ENCODE results near the gene FGR. TPM values are rescaled to one million over a fixed set of nuclear protein-coding genes. Genes with fewer than 3 reads are reported as not detected.
A peak's percentile ranks its signal among the peaks of the same experiment; 100 is the strongest.

Gene FGR
- total RNA-seq, 2 experiments from 2014 or later = 0.30 to 1.8 TPM

DNA sequence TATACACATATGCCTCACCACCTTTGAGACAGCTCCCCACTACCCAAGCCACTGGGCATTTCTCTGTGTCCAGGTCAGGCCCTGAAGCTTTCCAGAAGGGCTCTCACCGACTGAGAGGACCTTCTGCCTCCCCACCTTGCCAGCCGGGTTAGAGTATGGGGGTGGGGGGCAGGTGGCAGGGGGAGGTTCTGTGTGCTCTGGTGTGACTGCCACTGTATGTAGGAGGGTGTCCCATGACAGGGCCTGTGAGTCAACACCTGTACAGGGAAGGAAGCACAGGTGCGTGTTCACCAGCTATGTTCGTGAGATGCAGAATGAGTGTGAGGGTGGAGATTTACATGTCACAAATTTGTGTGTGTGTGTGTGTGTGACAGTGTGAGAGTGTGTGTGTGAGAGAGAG lies 38.0 kb downstream of the FGR start:
- no peak for DNase-seq
- H3K36me3 Mint-ChIP-seq = no peaks in the 10 kb centered on the region
- H3K4me1 Mint-ChIP-seq = peaks cover 26% of the 10 kb centered on the region
- no peak overlapping the region for H3K4me3 Mint-ChIP-seq
- ATAC-seq = no peak
- no peaks in the 10 kb centered on the region for H3K9me3 Mint-ChIP-seq (ENCODE audit: low read depth)
- no peak overlapping the region for H3K27ac Mint-ChIP-seq
- CTCF ChIA-PET = interaction anchor here (0.6 to 6.3 kb wide), 2 partner anchors 9 to 39 kb away, joined by 3 to 48 read pairs; no protein-coding TSS in a partner anchor
- H3K27me3 Mint-ChIP-seq = no peaks in the 10 kb centered on the region

DNA sequence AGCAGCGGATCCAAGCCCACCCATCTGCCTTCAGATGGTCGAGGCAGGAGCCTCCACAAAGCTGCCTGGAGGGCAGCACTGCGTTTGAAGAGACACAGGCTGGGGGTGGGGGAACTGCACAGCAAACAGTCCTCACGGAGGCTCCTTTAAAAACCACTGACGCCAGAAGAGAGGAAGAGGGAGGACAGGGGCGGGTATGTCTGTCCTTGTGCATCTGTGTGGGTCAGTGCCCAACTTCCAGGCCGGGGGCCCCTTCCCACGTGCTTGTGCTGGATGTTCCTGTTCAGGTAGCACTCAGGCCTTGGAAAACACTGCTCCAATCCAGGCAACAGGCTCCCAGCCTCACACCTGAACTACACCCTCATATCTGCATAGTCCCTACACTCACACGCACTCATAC lies 38.7 kb downstream of the FGR start:
- DNase-seq (no peak), ATAC-seq (no peak)
- Mint-ChIP-seq H3K36me3 (no peaks in the 10 kb centered on the region), H3K27ac (no peak overlapping the region), H3K4me3 (no peak overlapping the region), H3K9me3 (ENCODE audit: low read depth) (no peaks in the 10 kb centered on the region), H3K27me3 (no peaks in the 10 kb centered on the region), H3K4me1 (peaks cover 23% of the 10 kb centered on the region)
- CTCF ChIA-PET = interaction anchor here (1.9 to 2.1 kb wide), 3 partner anchors 8 to 73 kb away, joined by 8 to 12 read pairs (median 9); partner anchors contain the start of gene AHDC1

DNA sequence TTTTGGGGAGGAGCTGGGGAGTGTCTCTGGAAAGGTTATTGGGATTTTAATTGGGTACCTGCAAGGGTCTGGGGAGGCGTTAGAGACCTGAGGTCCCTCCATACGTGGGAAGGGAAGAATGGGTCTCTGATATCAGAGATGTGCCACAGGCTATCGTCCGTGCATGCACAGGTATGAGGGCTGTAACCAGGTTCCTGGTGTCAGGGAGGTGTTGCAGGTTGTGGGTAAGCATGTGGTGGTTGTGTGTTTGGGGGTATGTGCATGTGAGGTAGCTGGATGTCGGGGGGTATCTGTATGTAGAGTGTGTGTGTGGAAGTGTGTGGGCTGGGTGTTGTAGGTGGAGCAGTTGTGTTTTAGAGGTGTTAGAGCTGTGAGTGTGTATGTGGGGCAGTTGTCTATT lies 39.4 kb downstream of the FGR start:
- DNase-seq (peak; percentile 55), ATAC-seq (peak; percentile 24)
- H3K4me3 Mint-ChIP-seq = no peak overlapping the region
- peaks cover 21% of the 10 kb centered on the region for H3K4me1 Mint-ChIP-seq
- no peak overlapping the region for H3K27ac Mint-ChIP-seq
- no peaks in the 10 kb centered on the region for H3K27me3 Mint-ChIP-seq
- CTCF ChIA-PET = interaction anchor here (0.8 to 2.1 kb wide), 6 partner anchors 9 to 263 kb away, joined by 3 to 12 read pairs (median 6); partner anchors contain the start of gene AHDC1
- H3K36me3 Mint-ChIP-seq = no peaks in the 10 kb centered on the region
- H3K9me3 Mint-ChIP-seq (ENCODE audit: low read depth) = no peaks in the 10 kb centered on the region

DNA sequence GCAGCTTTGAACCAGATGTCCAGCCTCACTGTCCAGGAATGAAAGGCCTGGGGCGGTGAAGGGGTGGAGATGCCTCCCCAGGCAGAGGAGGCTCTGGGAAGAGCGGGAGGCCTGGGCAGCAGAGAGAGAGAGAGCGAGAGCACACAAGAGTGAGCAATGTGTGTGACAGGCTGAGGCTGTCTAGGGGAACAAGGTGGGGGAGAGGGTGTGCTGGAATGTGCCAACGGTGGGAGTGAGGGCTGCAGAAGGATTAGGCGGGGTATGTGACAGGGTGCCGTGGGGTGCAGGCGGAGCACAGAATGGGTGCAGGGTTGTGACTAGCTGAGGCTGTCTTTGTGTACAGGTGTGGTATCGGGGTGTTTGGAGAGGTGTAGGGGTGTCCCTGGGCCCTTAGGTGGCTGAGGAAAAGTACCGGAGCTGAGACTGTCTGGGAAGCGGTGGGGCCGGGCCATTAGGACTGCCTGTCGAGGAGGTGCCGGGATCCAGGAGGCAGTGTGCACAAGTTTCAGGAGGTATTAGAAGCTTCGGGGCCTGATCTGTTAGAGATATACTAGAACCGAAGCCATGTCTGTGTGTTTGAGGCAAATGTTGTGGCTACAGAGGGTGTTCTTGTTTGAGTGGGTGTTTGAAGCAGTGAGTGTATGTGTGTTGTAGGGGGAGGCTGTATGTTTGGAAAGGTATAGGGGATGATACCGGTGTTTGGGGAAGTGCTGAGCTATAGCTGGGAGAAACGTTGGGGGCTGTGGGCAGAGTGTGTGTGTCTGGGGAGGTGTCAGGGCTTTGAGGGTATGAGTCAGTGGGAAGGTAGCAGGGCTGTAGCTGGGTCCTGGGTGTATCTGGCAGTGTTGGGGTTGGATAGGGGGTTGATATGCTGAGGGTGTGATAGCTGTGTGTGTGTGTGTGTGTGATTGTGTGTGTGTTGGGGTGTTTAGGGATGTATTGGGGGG lies 40.1 kb downstream of the FGR start:
- Mint-ChIP-seq H3K27me3 (no peaks in the 10 kb centered on the region), H3K4me3 (no peak overlapping the region), H3K4me1 (peaks cover 18% of the 10 kb centered on the region), H3K36me3 (no peaks in the 10 kb centered on the region), H3K27ac (no peak overlapping the region), H3K9me3 (ENCODE audit: low read depth) (no peaks in the 10 kb centered on the region)
- DNase-seq = peak; percentile 56
- CTCF ChIA-PET = interaction anchor here (0.8 to 2.1 kb wide), 7 partner anchors 9 to 262 kb away, joined by 3 to 12 read pairs (median 5); partner anchors contain the start of gene AHDC1
- ATAC-seq = peak; percentile 54

DNA sequence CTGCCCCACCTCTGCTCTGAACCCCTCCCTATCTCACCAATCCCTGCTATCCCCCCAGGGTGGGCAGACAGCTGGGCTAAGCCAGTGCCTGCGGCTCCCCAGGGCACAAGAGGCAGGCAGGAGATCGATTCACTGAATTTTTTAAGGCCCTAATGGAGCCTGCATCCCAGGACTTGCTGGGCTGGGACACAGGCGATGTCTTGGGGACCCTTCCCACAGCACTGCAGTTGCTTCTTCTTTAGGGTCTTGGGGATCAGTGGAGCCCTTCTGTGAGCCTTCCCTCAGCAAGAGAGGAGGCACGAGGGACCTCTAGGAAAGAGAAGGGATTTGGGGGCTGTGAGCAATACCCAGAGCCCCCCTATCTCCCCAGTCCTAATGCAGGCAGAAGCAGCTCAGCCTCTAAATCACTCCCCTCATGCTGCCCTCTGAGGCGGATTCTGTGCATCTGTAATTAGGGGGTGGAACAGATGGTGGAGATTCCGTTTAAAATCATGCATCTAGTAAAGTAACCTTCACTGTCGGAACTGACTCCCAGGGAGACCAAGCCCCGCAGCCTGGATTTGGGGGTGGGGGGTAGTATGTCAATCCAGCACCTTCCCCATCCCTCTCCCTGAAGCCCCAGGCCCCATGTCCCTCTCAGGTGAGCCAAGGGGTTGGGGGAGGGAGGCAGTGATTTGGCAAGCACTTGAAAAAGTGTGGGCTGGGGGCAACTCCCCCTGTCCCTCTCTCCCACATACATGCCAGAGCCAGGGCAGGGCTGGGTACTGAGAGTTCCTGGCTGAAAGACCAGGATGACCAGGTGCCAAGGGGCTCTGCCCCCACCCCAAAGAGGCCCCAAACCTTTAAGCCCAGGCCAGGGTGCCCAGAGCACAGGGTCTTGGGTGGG lies 41.1 kb downstream of the FGR start:
- no peaks in the 10 kb centered on the region for H3K9me3 Mint-ChIP-seq (ENCODE audit: low read depth)
- no peak for ATAC-seq
- no peak overlapping the region for H3K4me3 Mint-ChIP-seq
- no peaks in the 10 kb centered on the region for H3K27me3 Mint-ChIP-seq
- H3K4me1 Mint-ChIP-seq = peaks cover 10% of the 10 kb centered on the region
- no peaks in the 10 kb centered on the region for H3K36me3 Mint-ChIP-seq
- H3K27ac Mint-ChIP-seq = no peak overlapping the region
- CTCF ChIA-PET = interaction anchor here (1.2 to 2.1 kb wide), 3 partner anchors 10 to 203 kb away, joined by 4 to 8 read pairs (median 4); partner anchors contain the start of gene AHDC1
- no peak for DNase-seq

DNA sequence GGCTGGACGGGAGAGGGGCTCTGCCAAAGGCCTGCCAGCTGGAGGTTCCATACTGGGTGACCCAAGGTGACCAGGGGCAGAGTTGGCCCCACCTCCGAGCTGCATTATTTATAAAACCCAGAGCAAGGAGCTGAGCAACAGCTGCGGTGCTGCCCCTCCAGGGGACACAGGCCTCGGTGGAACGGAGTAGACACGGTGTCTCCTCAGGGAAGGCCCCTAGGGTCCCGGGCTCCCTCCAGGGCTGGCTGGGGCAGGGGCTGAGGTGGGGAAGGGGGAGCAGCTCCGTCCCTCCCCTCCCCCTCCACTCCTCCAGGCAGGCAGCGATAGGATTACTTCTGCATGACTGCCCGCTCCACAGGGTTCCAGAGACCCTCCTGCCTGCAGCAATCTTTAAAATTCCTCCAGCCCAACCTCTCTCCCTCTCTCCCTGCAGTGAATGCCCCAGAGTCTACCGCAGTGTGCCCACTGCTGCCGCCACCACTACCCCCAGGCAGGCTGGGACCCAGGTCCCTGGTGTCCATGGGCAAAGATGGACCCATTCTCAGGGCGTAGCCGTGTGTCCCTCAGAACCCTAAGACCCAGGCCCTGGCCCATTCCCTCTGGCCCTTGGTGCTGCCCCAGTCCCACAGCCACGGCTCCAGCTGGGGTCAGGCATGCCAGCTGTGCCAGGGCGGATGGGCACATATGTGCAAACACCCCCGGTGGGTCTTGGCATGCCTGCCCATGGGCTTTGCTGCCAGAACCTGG lies 41.9 kb downstream of the FGR start:
- Mint-ChIP-seq H3K4me3 (no peak overlapping the region), H3K4me1 (peaks cover 4% of the 10 kb centered on the region), H3K27me3 (no peaks in the 10 kb centered on the region), H3K36me3 (no peaks in the 10 kb centered on the region), H3K9me3 (ENCODE audit: low read depth) (no peaks in the 10 kb centered on the region), H3K27ac (no peak overlapping the region)
- CTCF ChIA-PET = interaction anchor here (1.2 to 1.6 kb wide), 3 partner anchors 10 to 202 kb away, joined by 3 to 4 read pairs (median 4); no protein-coding TSS in a partner anchor
- ATAC-seq (no peak), DNase-seq (no peak)

DNA sequence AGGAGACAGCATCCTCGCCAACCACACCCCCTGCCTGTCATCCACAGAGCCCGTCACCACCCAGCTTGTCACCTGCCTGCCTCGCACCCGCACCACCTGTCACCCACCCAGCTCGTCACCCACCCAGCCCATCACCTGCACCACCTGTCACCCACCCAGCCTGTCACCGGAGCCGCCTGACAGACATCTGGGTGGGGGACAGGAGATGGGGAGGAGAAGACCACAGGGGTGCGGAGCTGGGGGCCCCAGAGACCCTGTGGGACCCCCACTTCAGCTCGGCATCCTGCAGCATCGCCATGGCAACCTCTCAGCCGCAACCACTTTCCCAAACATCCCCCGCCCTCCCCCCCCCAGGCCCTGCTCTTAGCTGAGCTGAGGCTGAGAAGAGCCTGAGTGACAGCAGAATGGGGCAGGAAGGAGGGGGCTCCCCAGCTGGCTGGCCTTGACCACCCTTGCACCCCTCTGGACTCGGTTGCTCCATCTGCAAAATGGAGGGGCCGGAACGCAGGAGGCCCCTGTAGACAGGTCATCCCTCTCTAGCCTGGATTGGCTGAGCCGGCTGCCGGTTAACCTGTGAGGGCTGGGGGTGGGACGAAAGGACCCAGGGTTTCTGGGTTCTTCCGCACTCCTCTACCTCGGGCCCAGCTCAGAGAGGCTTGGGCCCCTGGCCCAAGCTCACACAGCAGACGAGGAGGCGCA lies 42.6 kb downstream of the FGR start:
- no peak overlapping the region for H3K27ac Mint-ChIP-seq
- CTCF ChIA-PET = interaction anchor here (1.2 to 1.9 kb wide), 4 partner anchors 9 to 202 kb away, joined by 3 to 7 read pairs (median 4); no protein-coding TSS in a partner anchor
- no peaks in the 10 kb centered on the region for H3K9me3 Mint-ChIP-seq (ENCODE audit: low read depth)

DNA sequence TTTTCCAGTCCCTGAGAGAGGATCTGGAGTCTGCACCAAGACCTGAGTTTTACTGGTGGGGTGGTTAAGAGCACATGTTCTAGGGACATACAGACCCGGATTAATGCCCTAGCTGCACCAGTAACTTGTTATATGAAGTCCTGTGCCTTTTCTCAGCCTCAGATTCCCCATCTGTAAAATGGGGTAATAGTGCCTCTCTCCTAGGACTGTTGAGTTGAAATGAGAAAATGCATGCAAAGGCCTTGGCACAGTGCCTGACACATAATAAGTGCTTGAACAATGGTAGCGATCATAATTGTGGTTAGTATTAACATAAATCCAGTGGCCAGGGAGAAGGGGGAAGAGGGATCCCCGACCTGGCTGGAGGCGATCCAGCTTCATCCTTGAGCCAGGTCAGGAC lies 43.4 kb downstream of the FGR start:
- CTCF ChIA-PET = interaction anchor here (0.7 to 1.9 kb wide), 4 partner anchors 9 to 35 kb away, joined by 3 to 7 read pairs (median 4); no protein-coding TSS in a partner anchor
- Mint-ChIP-seq H3K4me1 (no peaks in the 10 kb centered on the region), H3K36me3 (no peaks in the 10 kb centered on the region), H3K27me3 (no peaks in the 10 kb centered on the region), H3K4me3 (no peak overlapping the region), H3K9me3 (ENCODE audit: low read depth) (no peaks in the 10 kb centered on the region), H3K27ac (no peak overlapping the region)
- ATAC-seq (no peak), DNase-seq (no peak)

More for the DNA sequence above, 42.6 kb downstream of the FGR start:
- DNase-seq (no peak), ATAC-seq (no peak)
- no peaks in the 10 kb centered on the region for H3K4me1 Mint-ChIP-seq
- no peaks in the 10 kb centered on the region for H3K27me3 Mint-ChIP-seq
- no peaks in the 10 kb centered on the region for H3K36me3 Mint-ChIP-seq
- no peak overlapping the region for H3K4me3 Mint-ChIP-seq

DNA sequence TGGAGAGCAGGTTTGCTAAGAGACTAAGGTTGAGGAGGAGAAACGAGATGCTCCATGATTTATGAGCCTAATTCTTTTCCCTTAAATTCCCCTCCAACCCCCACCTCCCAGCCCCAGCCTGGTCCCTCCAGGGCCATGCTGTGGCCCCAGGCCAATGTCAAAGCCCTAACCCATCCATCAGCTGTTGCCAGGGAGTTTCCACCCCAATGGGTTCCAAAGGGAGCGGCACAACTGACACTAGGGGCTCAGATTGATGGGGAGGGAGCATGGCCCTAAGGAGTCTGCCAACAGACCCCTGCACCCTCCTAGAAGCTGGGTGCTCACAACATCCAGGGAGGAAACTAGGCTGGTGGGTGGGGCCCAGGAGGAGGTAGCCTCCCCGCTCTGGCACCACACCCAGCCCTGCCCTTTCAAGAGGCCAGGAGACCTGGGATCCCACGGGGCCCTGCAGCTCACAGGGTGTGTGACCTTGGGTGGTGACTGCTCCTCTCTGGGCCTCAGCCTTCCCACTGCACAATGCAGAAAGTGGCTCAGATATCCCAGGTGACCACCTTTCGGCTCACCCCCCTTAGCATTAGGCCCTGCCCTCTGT lies 44.0 kb downstream of the FGR start:
- no peak for DNase-seq
- Mint-ChIP-seq H3K9me3 (ENCODE audit: low read depth) (no peaks in the 10 kb centered on the region), H3K27me3 (no peaks in the 10 kb centered on the region), H3K4me3 (no peak overlapping the region), H3K4me1 (no peaks in the 10 kb centered on the region), H3K36me3 (no peaks in the 10 kb centered on the region), H3K27ac (no peak overlapping the region)
- CTCF ChIA-PET = interaction anchor here (0.7 to 1.9 kb wide), 5 partner anchors 10 to 35 kb away, joined by 3 to 7 read pairs (median 4); no protein-coding TSS in a partner anchor
- ATAC-seq = no peak

DNA sequence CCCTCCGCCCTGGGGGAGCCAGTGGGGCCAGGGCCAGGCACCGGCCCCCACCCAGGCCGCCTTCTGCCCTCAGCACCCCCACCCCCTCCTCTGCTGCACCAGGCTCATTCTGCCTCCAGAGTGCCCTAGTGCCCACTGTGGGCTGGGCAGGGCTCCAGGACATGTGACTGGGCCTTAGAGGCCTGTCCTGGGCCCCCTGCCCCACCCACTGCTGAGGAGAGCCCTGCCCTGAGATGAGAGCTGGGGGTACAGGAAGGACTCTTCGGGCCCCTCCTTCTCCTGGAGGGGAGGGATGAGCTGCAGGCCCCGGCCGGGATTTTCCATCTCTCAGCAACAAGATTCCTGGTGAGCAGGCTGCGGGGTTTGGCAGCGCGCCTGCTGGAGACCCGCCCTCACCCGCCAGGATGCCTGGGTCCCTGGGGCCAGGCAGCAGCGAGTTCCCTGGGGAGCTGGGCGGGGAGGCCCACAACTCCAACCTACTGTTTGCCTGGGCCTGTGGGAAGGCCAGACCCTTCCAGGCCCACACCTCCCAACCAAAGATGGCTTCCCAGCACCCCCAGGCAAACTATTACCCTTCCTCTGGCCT lies 45.1 kb downstream of the FGR start:
- DNase-seq (no peak), ATAC-seq (no peak)
- H3K27ac Mint-ChIP-seq = no peak overlapping the region
- no peak overlapping the region for H3K4me3 Mint-ChIP-seq
- CTCF ChIA-PET = interaction anchor here (1.0 to 1.4 kb wide), 3 partner anchors 9 to 34 kb away, joined by 3 to 5 read pairs (median 3); no protein-coding TSS in a partner anchor
- no peaks in the 10 kb centered on the region for H3K36me3 Mint-ChIP-seq
- H3K9me3 Mint-ChIP-seq (ENCODE audit: low read depth) = no peaks in the 10 kb centered on the region
- H3K4me1 Mint-ChIP-seq = no peaks in the 10 kb centered on the region
- no peaks in the 10 kb centered on the region for H3K27me3 Mint-ChIP-seq

DNA sequence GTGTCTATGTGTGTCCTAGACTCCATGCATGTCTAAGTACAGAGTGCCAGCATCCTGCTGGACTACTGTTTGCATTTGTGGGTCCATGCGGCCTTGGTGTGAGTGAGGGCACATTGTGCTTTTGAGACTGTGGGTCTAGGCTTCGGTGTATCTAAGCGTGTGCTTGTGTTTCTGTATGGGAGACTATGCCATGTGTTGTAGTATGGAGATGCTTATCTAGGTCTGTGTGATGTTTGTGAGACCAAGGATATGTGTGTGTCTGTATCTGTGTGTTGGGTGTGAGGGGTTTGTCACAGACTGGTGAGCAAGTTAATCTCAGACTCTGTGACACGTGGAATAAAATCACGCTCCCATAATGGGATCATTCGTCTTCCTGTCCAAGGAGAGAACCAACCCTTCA lies 45.5 kb downstream of the FGR start:
- CTCF ChIA-PET = interaction anchor here (1.0 to 1.4 kb wide), 2 partner anchors 16 to 33 kb away, joined by 3 to 5 read pairs; no protein-coding TSS in a partner anchor
- DNase-seq = no peak
- no peaks in the 10 kb centered on the region for H3K9me3 Mint-ChIP-seq (ENCODE audit: low read depth)
- H3K27ac Mint-ChIP-seq = no peak overlapping the region
- no peaks in the 10 kb centered on the region for H3K4me1 Mint-ChIP-seq
- ATAC-seq = no peak
- no peaks in the 10 kb centered on the region for H3K27me3 Mint-ChIP-seq
- H3K4me3 Mint-ChIP-seq = no peak overlapping the region
- H3K36me3 Mint-ChIP-seq = no peaks in the 10 kb centered on the region
